Hepatocyte (in vitro differentiated cells): ENCODE data around the gene CHST11.

ENCODE experiments used
- CTCF ChIP-seq: fragments of 200-600 bp; sonication (generic); IDR thresholded peaks from 2 replicates; pipeline ENCODE4 v1.5.1; 2016; ENCODE audit warnings: antibody characterized with exemption, mild to moderate bottlenecking; ENCODE audit not compliant: poor library complexity
- EZH2 ChIP-seq: fragments of 200-600 bp; sonication (generic); IDR thresholded peaks from 2 replicates; pipeline ENCODE4 v1.6.1; 2016; ENCODE audit warnings: antibody characterized with exemption, mild to moderate bottlenecking, borderline replicate concordance
- EZH2phosphoT487 ChIP-seq: fragments of 200-600 bp; sonication (generic); IDR thresholded peaks from one replicate; pipeline ENCODE4 v1.6.1; 2018; ENCODE audit warnings: antibody characterized with exemption, mild to moderate bottlenecking, low read depth, moderate library complexity; ENCODE audit not compliant: unreplicated experiment, severe bottlenecking

GRCh38 chr12:104611671-104612070 is 154.9 kb downstream of the CHST11 start:
- no peak for TF ChIP-seq CTCF
- TF ChIP-seq EZH2phosphoT487: no peak
- no peak for TF ChIP-seq EZH2
